ENCODE results near the gene ABCG2. TPM values are rescaled to one million over a fixed set of nuclear protein-coding genes. Genes with fewer than 3 reads are reported as not detected.

Gene ABCG2
- total RNA-seq, 1 experiment from 2014 or later: 0.44 TPM

- intact Hi-C loops (cut with micrococcal nuclease): no loop called here
- TF ChIP-seq SP1 (IDR thresholded peaks at IDR 0.05; ENCODE audit: low read depth) (no peak), ELF1 (IDR thresholded peaks at IDR 0.05; ENCODE audit: borderline replicate concordance, low read depth) (no peak), SRF (IDR thresholded peaks at IDR 0.05; ENCODE audit: low read depth) (no peak), EGR1 (IDR thresholded peaks at IDR 0.05; ENCODE audit: low read depth) (no peak), JUND (IDR thresholded peaks at IDR 0.05) (no peak), FOSL1 (IDR thresholded peaks at IDR 0.05; ENCODE audit: low read depth) (no peak), TCF7L2 (IDR thresholded peaks at IDR 0.05; ENCODE audit: borderline replicate concordance, extremely low read depth, insufficient read depth, insufficient read length) (no peak), REST (IDR thresholded peaks at IDR 0.05; ENCODE audit: low read depth) (no peak), CBX3 (IDR thresholded peaks at IDR 0.05; ENCODE audit: low read depth) (no peak), CEBPB (IDR thresholded peaks at IDR 0.05; ENCODE audit: low read depth) (no peak), ZNF274 (IDR thresholded peaks at IDR 0.05; ENCODE audit: low read depth, low read length) (no peak), POLR2A (IDR thresholded peaks at IDR 0.05; ENCODE audit: borderline replicate concordance, extremely low read depth, insufficient read depth, insufficient read length) (no peak), YY1 (IDR thresholded peaks at IDR 0.05; ENCODE audit: extremely low read depth, insufficient replicate concordance, low read depth, low read length) (no peak), ATF3 (IDR thresholded peaks at IDR 0.05) (no peak), RAD21 (IDR thresholded peaks at IDR 0.05; ENCODE audit: low read depth) (no peak), POLR2AphosphoS5 (IDR thresholded peaks at IDR 0.05; ENCODE audit: low read depth, low read length) (no peak), ZBTB33 (IDR thresholded peaks at IDR 0.05; ENCODE audit: extremely low read depth, insufficient replicate concordance, low read length) (no peak), SIN3A (IDR thresholded peaks at IDR 0.05; ENCODE audit: low read depth) (no peak), EZH2phosphoT487 (IDR thresholded peaks at IDR 0.05; ENCODE audit: borderline replicate concordance) (no peak)
- TF ChIP-seq, protein P1, sequence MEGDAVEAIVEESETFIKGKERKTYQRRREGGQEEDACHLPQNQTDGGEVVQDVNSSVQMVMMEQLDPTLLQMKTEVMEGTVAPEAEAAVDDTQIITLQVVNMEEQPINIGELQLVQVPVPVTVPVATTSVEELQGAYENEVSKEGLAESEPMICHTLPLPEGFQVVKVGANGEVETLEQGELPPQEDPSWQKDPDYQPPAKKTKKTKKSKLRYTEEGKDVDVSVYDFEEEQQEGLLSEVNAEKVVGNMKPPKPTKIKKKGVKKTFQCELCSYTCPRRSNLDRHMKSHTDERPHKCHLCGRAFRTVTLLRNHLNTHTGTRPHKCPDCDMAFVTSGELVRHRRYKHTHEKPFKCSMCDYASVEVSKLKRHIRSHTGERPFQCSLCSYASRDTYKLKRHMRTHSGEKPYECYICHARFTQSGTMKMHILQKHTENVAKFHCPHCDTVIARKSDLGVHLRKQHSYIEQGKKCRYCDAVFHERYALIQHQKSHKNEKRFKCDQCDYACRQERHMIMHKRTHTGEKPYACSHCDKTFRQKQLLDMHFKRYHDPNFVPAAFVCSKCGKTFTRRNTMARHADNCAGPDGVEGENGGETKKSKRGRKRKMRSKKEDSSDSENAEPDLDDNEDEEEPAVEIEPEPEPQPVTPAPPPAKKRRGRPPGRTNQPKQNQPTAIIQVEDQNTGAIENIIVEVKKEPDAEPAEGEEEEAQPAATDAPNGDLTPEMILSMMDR (IDR thresholded peaks at IDR 0.05 in 2 of 3, conservative IDR thresholded peaks at IDR 0.05 in 1 of 3; ENCODE audit: borderline replicate concordance in 1 of 3, insufficient read depth in 1 of 3, low read depth in 2 of 3, low read length in 2 of 3): no peak
- no peak overlapping the region for H3K4me2 ChIP-seq (ENCODE audit: low read length)
- H3K4me1 ChIP-seq (ENCODE audit: control insufficient read depth in 1 of 2, insufficient read depth in 2 of 2, low read length in 2 of 2): peaks cover 0 to 2% of the 10 kb centered on the region in 2 experiments; a peak in 2 of 4 replicates
- H3K79me2 ChIP-seq (ENCODE audit: insufficient read depth, low read length): no peaks in the 10 kb centered on the region
- ChIA-PET POLR2A (interaction anchor here (0.8 kb wide), 1 partner anchor 9 kb away, joined by 3 read pairs; no protein-coding TSS in a partner anchor), RAD21 (ENCODE audit: low non-redundant PET in 1 of 2, low total read pairs in 2 of 2, uncharacterized antibody in 2 of 2, unreplicated experiment in 2 of 2) (no interaction called here), CTCF (interaction anchor here (0.9 kb wide), 1 partner anchor 260 kb away, joined by 3 read pairs; no protein-coding TSS in a partner anchor)
- H3K27ac ChIP-seq (ENCODE audit: low read depth, low read length): no peak overlapping the region
- BruUV-seq (replicated peaks): no TSS peak
- H3K27me3 ChIP-seq (ENCODE audit: insufficient read depth, low read length): no peaks in the 10 kb centered on the region
- H3K9me2 ChIP-seq (ENCODE audit: insufficient read depth): no peaks in the 10 kb centered on the region
- ATAC-seq: no peak
- no peaks in the 10 kb centered on the region for H4K20me1 ChIP-seq (ENCODE audit: insufficient read depth)
- no peak overlapping the region for H3K4me3 ChIP-seq (replicated peaks in 1 of 2; ENCODE audit: low read depth in 1 of 2, low read length in 2 of 2)
- no peak for DNase-seq (ENCODE audit: low read depth, low spot score)
- H3K36me3 ChIP-seq (ENCODE audit: control insufficient read depth in 1 of 2, insufficient read depth in 2 of 2, low read length in 2 of 2): no peaks in the 10 kb centered on the region
- H2AFZ ChIP-seq (ENCODE audit: low read depth, low read length, poor library complexity, severe bottlenecking): no peak overlapping the region
- no peak overlapping the region for H3K9ac ChIP-seq (ENCODE audit: low read length)
- H3K9me3 ChIP-seq (ENCODE audit: control insufficient read depth in 1 of 2, insufficient read depth in 1 of 2, low read depth in 1 of 2, low read length in 2 of 2): no peaks in the 10 kb centered on the region
Observed at GRCh38 chr4:88112856-88113255, 45.6 kb downstream of the ABCG2 start.
